Mammary epithelial cell (primary cell): ENCODE data around the gene MYO10.

Experiments used
- CTCF ChIP-seq, 2 donors: IDR thresholded peaks in 1 of 2; conservative IDR thresholded peaks in 1 of 2; 2 replicates each; pipeline ENCODE4 v1.5.1; 2011 to 2012; ENCODE audit warnings: inconsistent platforms in 2 of 2, low read length in 2 of 2, mild to moderate bottlenecking in 2 of 2, control low read depth in 1 of 2, low read depth in 1 of 2; ENCODE audit not compliant: insufficient read depth in 1 of 2; ENCODE audit errors: extremely low read depth in 1 of 2
- EZH2 ChIP-seq: IDR thresholded peaks from 2 replicates; pipeline ENCODE4 v1.6.1; 2012; ENCODE audit warnings: low read length, inconsistent platforms, borderline replicate concordance

GRCh38 chr5:16722097-16722495 is 214.0 kb downstream of the MYO10 start:
- no peak for TF ChIP-seq EZH2
- TF ChIP-seq CTCF (conservative IDR thresholded peaks at IDR 0.05 in 1 of 2, IDR thresholded peaks at IDR 0.05 in 1 of 2; ENCODE audit: extremely low read depth in 1 of 2, insufficient read depth in 1 of 2, low read depth in 1 of 2, low read length in 2 of 2): no peak
